Measurements from ENCODE around the gene SESN2. TPM values are rescaled to one million over a fixed set of nuclear protein-coding genes. Genes with fewer than 3 reads are reported as not detected.

SESN2 gene
- total RNA-seq, 4 donors from 2014 or later, result 8.3 to 18.5 (median 12.8) TPM

DNA sequence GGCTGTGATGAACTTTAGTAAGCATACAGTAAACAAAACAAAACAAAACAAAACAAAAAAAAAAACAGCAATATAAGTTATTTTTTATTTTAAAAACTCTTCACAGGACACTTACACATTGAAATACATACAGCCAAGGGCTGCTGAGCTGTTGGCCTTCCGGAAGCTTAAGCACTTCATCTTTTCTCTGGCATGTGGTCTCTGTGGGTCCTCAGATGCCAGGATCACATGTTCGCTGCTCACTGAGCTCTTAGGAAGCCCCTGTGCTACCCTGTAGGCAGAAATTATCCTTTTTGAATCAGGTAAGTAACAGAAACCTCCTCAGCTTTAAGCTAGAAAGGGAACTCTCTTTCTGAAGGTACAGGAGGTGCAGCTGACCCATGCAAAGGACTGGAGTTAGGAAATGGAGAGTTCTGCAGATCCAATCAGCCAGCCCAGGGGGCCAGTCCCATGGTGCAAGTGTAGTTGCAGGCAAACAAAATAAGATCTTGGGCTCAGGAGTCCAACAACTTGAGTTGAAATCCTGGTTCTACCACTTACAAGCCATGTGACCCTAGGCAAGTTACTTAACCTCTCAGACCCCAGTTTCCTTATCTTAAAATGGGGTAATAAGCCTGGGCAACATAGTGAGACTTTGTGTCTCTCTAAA, 47.1 kb downstream of the SESN2 start:
- TF ChIP-seq, protein P1, sequence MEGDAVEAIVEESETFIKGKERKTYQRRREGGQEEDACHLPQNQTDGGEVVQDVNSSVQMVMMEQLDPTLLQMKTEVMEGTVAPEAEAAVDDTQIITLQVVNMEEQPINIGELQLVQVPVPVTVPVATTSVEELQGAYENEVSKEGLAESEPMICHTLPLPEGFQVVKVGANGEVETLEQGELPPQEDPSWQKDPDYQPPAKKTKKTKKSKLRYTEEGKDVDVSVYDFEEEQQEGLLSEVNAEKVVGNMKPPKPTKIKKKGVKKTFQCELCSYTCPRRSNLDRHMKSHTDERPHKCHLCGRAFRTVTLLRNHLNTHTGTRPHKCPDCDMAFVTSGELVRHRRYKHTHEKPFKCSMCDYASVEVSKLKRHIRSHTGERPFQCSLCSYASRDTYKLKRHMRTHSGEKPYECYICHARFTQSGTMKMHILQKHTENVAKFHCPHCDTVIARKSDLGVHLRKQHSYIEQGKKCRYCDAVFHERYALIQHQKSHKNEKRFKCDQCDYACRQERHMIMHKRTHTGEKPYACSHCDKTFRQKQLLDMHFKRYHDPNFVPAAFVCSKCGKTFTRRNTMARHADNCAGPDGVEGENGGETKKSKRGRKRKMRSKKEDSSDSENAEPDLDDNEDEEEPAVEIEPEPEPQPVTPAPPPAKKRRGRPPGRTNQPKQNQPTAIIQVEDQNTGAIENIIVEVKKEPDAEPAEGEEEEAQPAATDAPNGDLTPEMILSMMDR (IDR thresholded peaks at IDR 0.05; ENCODE audit: low read depth), result no peak

DNA sequence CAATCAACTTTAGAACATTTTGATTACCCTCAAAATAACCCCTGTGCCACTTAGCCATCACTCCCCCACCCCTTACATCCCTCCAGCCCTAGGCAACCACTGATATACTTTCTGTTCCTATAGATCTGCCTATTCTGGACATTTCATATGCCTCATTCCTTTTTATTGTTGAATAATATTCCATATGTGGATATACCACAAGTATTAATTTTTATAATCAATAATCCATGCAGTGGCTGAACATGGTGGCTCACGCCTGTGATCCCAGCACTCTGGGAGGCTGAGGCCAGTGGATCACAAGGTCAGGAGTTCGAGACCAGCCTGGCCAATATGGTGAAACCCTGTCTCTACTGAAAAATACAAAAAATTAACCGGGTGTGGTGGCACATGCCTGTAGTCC, 49.4 kb downstream of the SESN2 start:
- TF ChIP-seq, protein P1 (IDR thresholded peaks at IDR 0.05; ENCODE audit: low read depth), result no peak

DNA sequence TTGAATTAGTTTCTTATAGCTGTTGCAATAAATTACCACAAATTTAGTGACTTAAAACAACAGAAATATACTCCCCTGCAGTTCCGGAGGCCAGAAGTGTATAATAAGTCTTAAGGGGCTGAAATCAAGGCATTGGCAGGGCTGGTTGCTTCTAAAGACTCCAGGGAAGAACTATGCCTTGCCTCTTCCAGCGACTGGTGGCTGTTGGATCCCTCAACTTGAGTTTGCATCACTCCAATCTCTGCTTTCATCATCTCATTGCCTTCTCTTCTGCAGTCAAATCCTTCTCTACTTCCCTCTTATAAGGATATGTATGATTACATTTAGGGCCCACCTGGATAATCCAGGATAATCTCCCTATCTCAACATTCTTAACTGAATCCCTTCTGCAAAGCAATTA, 50.4 kb downstream of the SESN2 start:
- TF ChIP-seq, protein P1 (IDR thresholded peaks at IDR 0.05; ENCODE audit: low read depth), result no peak

DNA sequence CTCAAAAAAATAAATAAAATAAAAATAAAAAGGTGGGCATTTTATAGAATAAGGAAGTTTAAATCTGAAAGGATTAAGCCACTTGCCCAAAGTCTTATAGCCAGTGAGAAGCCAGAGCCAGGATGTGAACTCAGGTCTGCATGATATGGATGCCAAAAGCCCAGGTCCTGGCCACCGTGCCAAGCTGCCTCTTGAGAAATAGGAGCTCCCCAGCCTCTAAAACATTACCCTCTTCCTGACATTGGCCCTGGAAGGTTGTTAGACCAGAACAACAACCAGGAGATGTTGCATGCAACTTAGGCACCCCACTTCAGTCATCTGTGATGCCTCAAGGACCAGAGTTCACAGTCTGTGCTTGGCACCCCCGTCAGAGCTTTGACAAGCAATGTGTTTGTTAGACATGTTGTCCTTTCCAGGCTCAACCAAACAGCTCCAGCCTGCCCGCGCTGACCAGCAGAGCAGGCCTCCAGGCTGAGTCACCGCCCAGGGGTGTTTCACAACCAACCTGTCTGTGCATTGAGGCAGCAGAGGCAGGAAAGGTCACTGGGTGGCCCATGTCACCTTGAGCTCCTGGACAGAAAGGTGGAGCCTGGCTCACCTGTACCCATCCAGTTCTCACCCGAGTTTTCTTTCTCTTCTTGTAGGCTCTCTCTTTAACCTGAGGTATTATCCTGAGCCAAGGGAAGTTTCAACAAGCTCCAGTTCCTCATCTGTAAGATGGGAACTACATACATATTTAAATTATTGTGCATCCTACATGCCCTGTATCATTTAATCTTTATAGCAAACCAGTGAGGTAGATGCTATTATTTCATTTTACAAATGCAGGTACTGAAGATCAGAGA, 54.6 kb downstream of the SESN2 start:
- TF ChIP-seq, protein P1 (IDR thresholded peaks at IDR 0.05; ENCODE audit: low read depth), result no peak

DNA sequence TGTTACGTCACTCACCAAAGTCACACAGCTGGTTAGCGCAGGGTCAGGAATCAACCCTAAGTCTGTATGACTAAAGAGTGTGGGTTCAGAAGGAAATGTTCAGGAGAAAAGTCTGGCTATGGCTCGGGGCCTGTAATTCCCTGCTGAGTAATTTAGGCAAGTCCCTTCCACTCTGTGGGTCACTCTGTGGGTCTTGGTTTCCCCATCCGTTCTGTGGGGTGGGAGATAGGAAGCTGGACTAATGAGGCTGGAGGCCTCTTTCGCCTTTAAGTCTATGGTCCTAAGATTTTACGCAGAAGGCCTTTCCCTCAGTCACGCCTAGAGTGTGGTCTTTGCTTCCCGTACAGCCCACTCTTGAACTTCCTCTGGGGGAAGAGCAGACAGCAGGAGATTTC, 55.2 kb downstream of the SESN2 start:
- TF ChIP-seq, protein P1 (IDR thresholded peaks at IDR 0.05; ENCODE audit: low read depth), result no peak

DNA sequence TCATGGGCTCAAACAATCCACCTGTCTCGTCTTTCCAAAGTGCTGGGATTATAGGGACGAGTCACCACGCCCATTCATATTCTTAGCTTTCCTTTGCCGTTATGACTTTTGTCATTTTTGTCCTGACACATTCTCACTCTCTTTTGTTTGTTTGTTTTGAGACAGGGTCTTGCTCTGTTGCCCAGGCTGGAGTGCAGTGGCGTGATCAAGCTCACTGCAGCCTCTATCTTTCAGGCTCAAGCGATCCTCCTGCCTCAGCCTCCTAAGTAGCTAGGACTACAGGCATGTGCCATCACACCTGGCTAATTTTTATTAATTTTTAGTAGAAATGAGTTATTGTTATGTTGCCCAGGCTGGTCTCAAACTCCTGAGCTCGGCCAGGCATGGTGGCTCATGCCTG, 57.7 kb downstream of the SESN2 start:
- TF ChIP-seq, protein P1 (IDR thresholded peaks at IDR 0.05; ENCODE audit: low read depth), result no peak

DNA sequence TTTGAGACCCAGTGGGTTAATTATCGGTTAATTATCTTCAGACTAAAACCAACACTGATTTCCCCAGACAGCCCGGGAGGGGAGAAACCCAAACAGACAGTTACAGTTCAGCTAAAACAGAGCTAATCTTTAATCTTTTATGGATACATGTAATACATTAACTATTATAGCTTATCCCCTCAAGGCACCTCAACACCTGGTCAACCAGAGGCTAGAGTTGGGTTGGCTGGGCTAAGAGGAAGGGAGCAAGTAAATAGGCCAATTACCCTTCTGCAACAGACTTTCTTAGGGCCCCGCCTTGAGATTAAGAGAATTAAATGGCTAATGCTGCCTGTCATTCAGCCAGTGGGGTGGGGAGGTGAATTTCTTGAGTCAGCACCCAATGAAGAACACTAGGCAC, 62.9 kb downstream of the SESN2 start:
- TF ChIP-seq, protein P1 (IDR thresholded peaks at IDR 0.05; ENCODE audit: low read depth), result no peak

Data from subcutaneous adipose tissue (tissue), 4 donors.